SK-N-SH (cell line): ENCODE measurements around the gene USH1C. TPM values are rescaled to one million over a fixed set of nuclear protein-coding genes. Genes with fewer than 3 reads are reported as not detected.

Experiments
- CTCF ChIA-PET: fragments of 300-600, 350-600 bp; formaldehyde crosslinking; extraction: SDS; loops from one replicate; lab custom pipeline; 2021; lab: Yijun Ruan, JAX
- POLR2A ChIA-PET: fragments of 350-600 bp; sonication (Branson Sonifier 250); formaldehyde crosslinking; extraction: SDS; loops from one replicate; lab custom pipeline; 2020; ENCODE audit warnings: antibody characterized with exemption, inconsistent platforms; lab: Yijun Ruan, JAX
- DNase-seq: peaks from one replicate; pipeline ENCODE4 v3.0.0; 2012
- H2AFZ ChIP-seq: fragments of 200-600 bp; sonication (generic); 2 replicates; pipeline ENCODE4 v1.8.1; 2016; ENCODE audit warnings: antibody characterized with exemption, mild to moderate bottlenecking, low read depth
- H3F3A ChIP-seq: fragments of 200-600 bp; sonication (generic); replicated peaks from 2 replicates; pipeline ENCODE3; 2016; ENCODE audit warnings: antibody characterized with exemption, mild to moderate bottlenecking; ENCODE audit not compliant: insufficient read depth
- H3K27ac ChIP-seq, 2 experiments: fragments of 200-500 bp in 1 of 2; fragments of 200-600 bp in 1 of 2; sonication (Bioruptor generic) in 1 of 2; sonication (generic), shearing (Covaris generic) in 1 of 2; 2 replicates each; pipeline versions ENCODE4 v1.5.1 to v1.6.1; 2014 to 2016; ENCODE audit warnings: low read depth in 2 of 2, inconsistent platforms in 1 of 2, low read length in 1 of 2, mild to moderate bottlenecking in 1 of 2, mixed read lengths in 1 of 2
- H3K27me3 ChIP-seq: fragments of 200-600 bp; sonication (generic), shearing (Covaris generic); 2 replicates; pipeline ENCODE4 v1.6.1; 2016; ENCODE audit warnings: mixed run types; ENCODE audit not compliant: insufficient read depth
- H3K36me3 ChIP-seq, 2 experiments: fragments of 200-500 bp in 1 of 2; fragments of 200-600 bp in 1 of 2; sonication (Bioruptor generic) in 1 of 2; sonication (generic) in 1 of 2; replicated peaks in 1 of 2; 2 replicates each; pipeline versions ENCODE3 to v1.5.1; 2014 to 2016; ENCODE audit warnings: low read length in 1 of 2, mild to moderate bottlenecking in 1 of 2; ENCODE audit not compliant: insufficient read depth in 2 of 2, control insufficient read depth in 1 of 2
- H3K4me1 ChIP-seq, 2 experiments: fragments of 200-500 bp in 1 of 2; fragments of 200-600 bp in 1 of 2; sonication (Bioruptor generic) in 1 of 2; sonication (generic), shearing (Covaris generic) in 1 of 2; 2 replicates each; pipeline versions ENCODE4 v1.5.1 to v1.6.1; 2014 to 2016; ENCODE audit warnings: low read depth in 1 of 2, low read length in 1 of 2, mixed run types in 1 of 2; ENCODE audit not compliant: insufficient read depth in 2 of 2, control insufficient read depth in 1 of 2
- H3K4me2 ChIP-seq: fragments of 200-600 bp; sonication (generic), shearing (Covaris generic); 2 replicates; pipeline ENCODE4 v1.6.1; 2017; ENCODE audit warnings: mixed run types
- H3K4me3 ChIP-seq, 2 experiments: fragments of 200-500 bp in 1 of 2; fragments of 200-600 bp in 1 of 2; sonication (Bioruptor generic) in 1 of 2; sonication (generic), shearing (Covaris generic) in 1 of 2; 2 replicates each; pipeline versions ENCODE4 v1.5.1 to v1.8.1; 2014 to 2016; ENCODE audit warnings: low read depth in 2 of 2, inconsistent platforms in 1 of 2, low read length in 1 of 2, mild to moderate bottlenecking in 1 of 2, mixed read lengths in 1 of 2, moderate library complexity in 1 of 2
- H3K79me2 ChIP-seq: fragments of 200-600 bp; sonication (generic); 2 replicates; pipeline ENCODE4 v1.8.1; 2017; ENCODE audit warnings: mild to moderate bottlenecking; ENCODE audit not compliant: insufficient read depth
- H3K9ac ChIP-seq: fragments of 200-600 bp; sonication (generic); 2 replicates; pipeline ENCODE4 v1.6.1; 2017; ENCODE audit warnings: mixed run types
- H3K9me2 ChIP-seq: fragments of 200-600 bp; sonication (generic); 2 replicates; pipeline ENCODE4 v1.6.1; 2017; ENCODE audit warnings: mixed run types
- H3K9me3 ChIP-seq: fragments of 200-600 bp; sonication (generic); 2 replicates; pipeline ENCODE4 v1.6.1; 2017; ENCODE audit warnings: mixed run types, mild to moderate bottlenecking, moderate library complexity
- H4K20me1 ChIP-seq: fragments of 200-600 bp; sonication (generic); 2 replicates; pipeline ENCODE4 v1.6.1; 2017; ENCODE audit warnings: mild to moderate bottlenecking, mixed run types; ENCODE audit not compliant: insufficient read depth
- CTCF ChIP-seq: fragments of 200-600 bp; sonication (generic); IDR thresholded peaks from 2 replicates; pipeline ENCODE4 v1.6.1; 2017; ENCODE audit warnings: antibody characterized with exemption, mild to moderate bottlenecking, moderate library complexity
- ELF1 ChIP-seq: IDR thresholded peaks from 2 replicates; pipeline ENCODE4 v1.4.0; 2012
- EP300 ChIP-seq, 2 experiments: IDR thresholded peaks; 2 replicates each; pipeline versions ENCODE4 v1.4.0 to v1.6.1; 2012; ENCODE audit warnings: borderline replicate concordance in 1 of 2, low read depth in 1 of 2, low read length in 1 of 2
- EZH2phosphoT487 ChIP-seq: fragments of 200-600 bp; sonication (generic); IDR thresholded peaks from 2 replicates; pipeline ENCODE4 v1.6.1; 2017; ENCODE audit warnings: low read depth, mixed run types, mild to moderate bottlenecking, antibody characterized with exemption, moderate library complexity, borderline replicate concordance
- FOXM1 ChIP-seq: IDR thresholded peaks from 2 replicates; pipeline ENCODE4 v1.4.0; 2012; ENCODE audit warnings: low read depth, mild to moderate bottlenecking
- GABPA ChIP-seq: IDR thresholded peaks from 2 replicates; pipeline ENCODE4 v1.4.0; 2012; ENCODE audit warnings: low read depth, mild to moderate bottlenecking
- GATA2 ChIP-seq: sonication (generic); formaldehyde crosslinking; IDR thresholded peaks from 2 replicates; pipeline ENCODE4 v1.5.0; 2020; ENCODE audit warnings: mild to moderate bottlenecking, missing genetic modification reagents
- MEF2A ChIP-seq: IDR thresholded peaks from 2 replicates; pipeline ENCODE4 v1.4.0; 2012; ENCODE audit warnings: low read depth, borderline replicate concordance
- MXI1 ChIP-seq: IDR thresholded peaks from 2 replicates; pipeline ENCODE4 v1.6.1; 2012; ENCODE audit warnings: mild to moderate bottlenecking, low read depth, low read length, improper control_type of control experiment
- NFIC ChIP-seq: IDR thresholded peaks from 2 replicates; pipeline ENCODE4 v1.4.0; 2012; ENCODE audit warnings: borderline replicate concordance
- NRF1 ChIP-seq: IDR thresholded peaks from 2 replicates; pipeline ENCODE4 v1.6.1; 2012; ENCODE audit warnings: low read depth, mild to moderate bottlenecking, low read length
- POLR2AphosphoS5 ChIP-seq: IDR thresholded peaks from 2 replicates; pipeline ENCODE4 v1.6.1; 2012; ENCODE audit warnings: low read depth, low read length
- RFX5 ChIP-seq: IDR thresholded peaks from 2 replicates; pipeline ENCODE4 v1.6.1; 2012; ENCODE audit warnings: mild to moderate bottlenecking, improper control_type of control experiment, low read length
- SMC3 ChIP-seq: IDR thresholded peaks from 2 replicates; pipeline ENCODE4 v1.6.1; 2012; ENCODE audit warnings: low read depth, low read length, improper control_type of control experiment
- TAF1 ChIP-seq: IDR thresholded peaks from 2 replicates; pipeline ENCODE4 v1.6.1; 2012; ENCODE audit warnings: low read depth, mild to moderate bottlenecking, low read length, moderate library complexity, borderline replicate concordance
- TCF12 ChIP-seq: IDR thresholded peaks from 2 replicates; pipeline ENCODE4 v1.4.0; 2012
- TEAD4 ChIP-seq: IDR thresholded peaks from 2 replicates; pipeline ENCODE4 v1.4.0; 2012; ENCODE audit warnings: mild to moderate bottlenecking, borderline replicate concordance; ENCODE audit not compliant: insufficient read depth
- YY1 ChIP-seq: IDR thresholded peaks from 2 replicates; pipeline ENCODE4 v1.4.0; 2012; ENCODE audit warnings: low read depth, mild to moderate bottlenecking
- WGBS: methylation state at CpG from one replicate; pipeline ENCODE4 v1.1.6; 2017; ENCODE audit warnings: low lambda C conversion rate; 5-methylcytosine and 5-hydroxymethylcytosine counted together
- polyA plus RNA-seq, 3 experiments: library from polyadenylated mRNA; depleted of rRNA; stranded (reverse); fragments of >200 nt; gene quantifications; 2 replicates each; pipeline ENCODE4 v1.2.3, GENCODE V29; 2012

The USH1C gene
- polyA plus RNA-seq, 1 of the 3 experiments (the other 2 are of a cell fraction): not detected

GRCh38 chr11:17519061-17519885, 24.9 kb downstream of the USH1C start:
- Histone ChIP-seq H3K4me3 (no peak overlapping the region), H3K79me2 (no peaks in the 10 kb centered on the region), H3K9me3 (no peaks in the 10 kb centered on the region), H3K36me3 (no peaks in the 10 kb centered on the region), H3K4me1 (peaks cover 0 to 8% of the 10 kb centered on the region in 2 experiments; a peak in 1 of 4 replicates), H3K9ac (no peak overlapping the region), H3K9me2 (no peaks in the 10 kb centered on the region), H3F3A (no peaks in the 10 kb centered on the region), H3K27me3 (no peaks in the 10 kb centered on the region; the same call in 1 of the 2 replicates), H3K4me2 (no peak overlapping the region), H2AFZ (no peak overlapping the region), H3K27ac (no peak overlapping the region), H4K20me1 (no peaks in the 10 kb centered on the region)
- TF ChIP-seq GATA2 (CRISPR knock-in tag): no peak
- no peak for TF ChIP-seq RFX5
- no peak for TF ChIP-seq YY1
- no peak for TF ChIP-seq FOXM1
- TF ChIP-seq TCF12: no peak
- TF ChIP-seq POLR2AphosphoS5: no peak
- no peak for TF ChIP-seq NRF1
- no peak for TF ChIP-seq EZH2phosphoT487
- no peak for TF ChIP-seq SMC3
- no peak for TF ChIP-seq MEF2A
- TF ChIP-seq TAF1: no peak
- no peak for TF ChIP-seq GABPA
- no peak for TF ChIP-seq EP300 (IDR thresholded peaks at IDR 0.05; ENCODE audit: borderline replicate concordance in 1 of 2, low read depth in 1 of 2, low read length in 1 of 2)
- no peak for TF ChIP-seq ELF1
- TF ChIP-seq NFIC: no peak
- no peak for TF ChIP-seq MXI1
- TF ChIP-seq TEAD4: no peak
- no peak for TF ChIP-seq CTCF
- no peak for DNase-seq
- WGBS: 57% methylated on average over 7 of the region's 7 CpGs
- CTCF ChIA-PET: interaction anchor here (0.6 to 45.6 kb wide), 7 partner anchors 5 to 212 kb away, joined by 3 to 1101 read pairs (median 4); partner anchors contain the start of gene KCNJ11
- POLR2A ChIA-PET: interaction anchor here (0.5 to 0.6 kb wide), 2 partner anchors 26 to 42 kb away, joined by 3 read pairs; no protein-coding TSS in a partner anchor
